ENCODE data around the gene GFRA1.

GFRA1 gene

GRCh38 chr10:116069856-116070255, 203.2 kb downstream of the GFRA1 start:
- DNase-seq (ENCODE audit: low read depth): no peak
- no peak for TF ChIP-seq CTCF (conservative IDR thresholded peaks at IDR 0.05; ENCODE audit: control insufficient read depth, insufficient read depth, low read depth, low read length)
- no peak overlapping the region for H3K4me3 ChIP-seq (ENCODE audit: control insufficient read depth, low read depth, low read length)

GRCh38 chr10:116067825-116068224, 205.2 kb downstream of the GFRA1 start:
- TF ChIP-seq CTCF (conservative IDR thresholded peaks at IDR 0.05; ENCODE audit: control insufficient read depth, insufficient read depth, low read depth, low read length): no peak
- DNase-seq (ENCODE audit: low read depth): no peak
- H3K4me3 ChIP-seq (ENCODE audit: control insufficient read depth, low read depth, low read length): no peak overlapping the region

GRCh38 chr10:116063107-116063506, 209.9 kb downstream of the GFRA1 start:
- no peak overlapping the region for H3K4me3 ChIP-seq (ENCODE audit: control insufficient read depth, low read depth, low read length)
- no peak for TF ChIP-seq CTCF (conservative IDR thresholded peaks at IDR 0.05; ENCODE audit: control insufficient read depth, insufficient read depth, low read depth, low read length)
- no peak for DNase-seq (ENCODE audit: low read depth)

GRCh38 chr10:116060864-116061263, 212.1 kb downstream of the GFRA1 start:
- no peak for TF ChIP-seq CTCF (conservative IDR thresholded peaks at IDR 0.05; ENCODE audit: control insufficient read depth, insufficient read depth, low read depth, low read length)
- no peak for DNase-seq (ENCODE audit: low read depth)
- H3K4me3 ChIP-seq (ENCODE audit: control insufficient read depth, low read depth, low read length): no peak overlapping the region

- TF ChIP-seq CTCF (conservative IDR thresholded peaks at IDR 0.05; ENCODE audit: control insufficient read depth, insufficient read depth, low read depth, low read length): no peak
- no peak overlapping the region for H3K4me3 ChIP-seq (ENCODE audit: control insufficient read depth, low read depth, low read length)
- no peak for DNase-seq (ENCODE audit: low read depth)
These were observed 213.7 kb downstream of the GFRA1 start for GRCh38 chr10:116059320-116059719.

- no peak overlapping the region for H3K4me3 ChIP-seq (ENCODE audit: control insufficient read depth, low read depth, low read length)
- no peak for TF ChIP-seq CTCF (conservative IDR thresholded peaks at IDR 0.05; ENCODE audit: control insufficient read depth, insufficient read depth, low read depth, low read length)
- peak; percentile 34 for DNase-seq (ENCODE audit: low read depth)
These were observed 216.3 kb downstream of the GFRA1 start for GRCh38 chr10:116056445-116057293.
